DMS53 treated with DMSO at 0.1 percent for 48 hours (cell line): ENCODE measurements around the gene TMEM61.

Experiments used
- DNase-seq: peaks from one replicate; lab custom pipeline; 2025; ENCODE audit not compliant: unreplicated experiment; lab: John Stamatoyannopoulos, UW

The TMEM61 gene

GRCh38 chr1:55037733-55038551 is 57.5 kb downstream of the TMEM61 start:
- no peak for DNase-seq

- DNase-seq, result no peak
Measured at GRCh38 chr1:55038552-55038838, 58.1 kb downstream of the TMEM61 start.

GRCh38 chr1:55038974-55039341 is 58.5 kb downstream of the TMEM61 start:
- no peak for DNase-seq

GRCh38 chr1:55039342-55040082 is 59.1 kb downstream of the TMEM61 start, which contains the start of gene PCSK9:
Gene PCSK9, plus strand, starts transcription at chr1:55039548. Its CDS starts 290 bp downstream, at chr1:55039838.
- DNase-seq, result peak; percentile 26

- peak; percentile 13 for DNase-seq
Measured at GRCh38 chr1:55040083-55040932, 59.9 kb downstream of the TMEM61 start.

- DNase-seq, result no peak
Measured at GRCh38 chr1:55040933-55041494, 60.6 kb downstream of the TMEM61 start.

- no peak for DNase-seq
Measured at GRCh38 chr1:55041613-55042012, 61.2 kb downstream of the TMEM61 start.
